K562 (cell line): ENCODE data around the gene ENO3. TPM values are rescaled to one million over a fixed set of nuclear protein-coding genes. Genes with fewer than 3 reads are reported as not detected.

Experiments used
- ATAC-seq: fragments of 200-7000 bp; cut with Tn5 transposase; 3 replicates; pipeline ENCODE4 v1.9.1; 2020; ENCODE audit warnings: moderate library complexity
- BruUV-seq: library from RNA; stranded (reverse); fragments of 400-500 nt; replicated peaks from 2 replicates; lab custom pipeline; 2021; lab: Mats Ljungman, UMichigan
- CTCF ChIA-PET: fragments of 300-600 bp; formaldehyde crosslinking; extraction: SDS; loops from one replicate; lab custom pipeline; 2021; ENCODE audit warnings: low intra/inter-chr PET ratio; lab: Yijun Ruan, JAX
- POLR2A ChIA-PET: fragments of 300-600, 350-650 bp; sonication (Branson Sonifier 250); formaldehyde crosslinking; extraction: SDS; loops from one replicate; lab custom pipeline; 2021; ENCODE audit warnings: antibody characterized with exemption, inconsistent platforms; lab: Yijun Ruan, JAX
- DNase-seq, 4 experiments: peaks; one replicate each; pipeline versions ENCODE4 v3.0.0 to v3.0.0-alpha.2; 2011 to 2018; ENCODE audit warnings: low spot score in 3 of 4, mixed read lengths in 3 of 4; ENCODE audit errors: extremely low read depth in 1 of 4
- FAIRE-seq: peaks from 2 replicates; lab custom pipeline; 2011; peaks lifted over from hg19 to GRCh38; lab: Jason Lieb, UNC
- H2AFZ ChIP-seq: 2 replicates; pipeline ENCODE4 v1.6.0; 2011; ENCODE audit warnings: low read depth, low read length, control low read depth, inconsistent platforms
- H3K27ac ChIP-seq: fragments of 200-600 bp; 3 replicates; pipeline ENCODE4 v1.8.0; 2011; ENCODE audit warnings: low read depth, mild to moderate bottlenecking, control low read depth, inconsistent platforms, low read length, moderate library complexity, mixed read lengths; ENCODE audit errors: extremely low read depth
- H3K27me3 ChIP-seq, 2 experiments: fragments of 300-600 bp in 1 of 2; 2 replicates in 1 of 2; 3 replicates in 1 of 2; pipeline versions ENCODE4 v1.6.0 to v1.8.0; 2011; ENCODE audit warnings: inconsistent platforms in 2 of 2, low read length in 2 of 2, mild to moderate bottlenecking in 1 of 2, mixed read lengths in 1 of 2, moderate library complexity in 1 of 2; ENCODE audit not compliant: control insufficient read depth in 2 of 2, insufficient read depth in 2 of 2
- H3K36me3 ChIP-seq: fragments of 300-600 bp; 3 replicates; pipeline ENCODE4 v1.8.0; 2011; ENCODE audit warnings: mild to moderate bottlenecking, low read length, inconsistent platforms; ENCODE audit not compliant: control insufficient read depth, insufficient read depth
- H3K4me1 ChIP-seq, 2 experiments: fragments of 200-600 bp in 1 of 2; replicated peaks in 1 of 2; 2 replicates in 1 of 2; 3 replicates in 1 of 2; pipeline versions ENCODE4 v1.5.1 to v1.8.0; 2011; ENCODE audit warnings: inconsistent platforms in 2 of 2, low read length in 2 of 2, mild to moderate bottlenecking in 1 of 2, mixed read lengths in 1 of 2, moderate library complexity in 1 of 2; ENCODE audit not compliant: control insufficient read depth in 2 of 2, insufficient read depth in 2 of 2
- H3K4me2 ChIP-seq: 2 replicates; pipeline ENCODE4 v1.6.1; 2011; ENCODE audit warnings: low read length, control low read depth, inconsistent platforms, mixed read lengths; ENCODE audit not compliant: insufficient read depth
- H3K4me3 ChIP-seq: fragments of 200-600 bp; sonication (generic), shearing (Covaris generic); 2 replicates; pipeline ENCODE4 v1.5.1; 2016; ENCODE audit warnings: control low read depth, inconsistent platforms
- H3K79me2 ChIP-seq: fragments of 200-600 bp; 3 replicates; pipeline ENCODE4 v1.8.0; 2011; ENCODE audit warnings: low read length, inconsistent platforms; ENCODE audit not compliant: control insufficient read depth, insufficient read depth
- H3K9ac ChIP-seq, 2 experiments: 2 replicates each; pipeline versions ENCODE4 v1.6.0 to v1.6.1; 2011; ENCODE audit warnings: low read depth in 2 of 2, low read length in 2 of 2, control low read depth in 1 of 2, inconsistent platforms in 1 of 2, mild to moderate bottlenecking in 1 of 2, mixed read lengths in 1 of 2; ENCODE audit not compliant: insufficient read depth in 1 of 2
- H3K9me1 ChIP-seq: one replicate; pipeline ENCODE4 v1.6.0; 2011; ENCODE audit warnings: inconsistent platforms, mild to moderate bottlenecking, low read length, moderate library complexity; ENCODE audit not compliant: control insufficient read depth, insufficient read depth
- H3K9me3 ChIP-seq: replicated peaks from 2 replicates; pipeline ENCODE4 v1.5.1; 2011; ENCODE audit warnings: low read depth, low read length, inconsistent platforms; ENCODE audit not compliant: control insufficient read depth, insufficient read depth
- H4K20me1 ChIP-seq: replicated peaks from 2 replicates; pipeline ENCODE4 v1.6.1; 2011; ENCODE audit warnings: low read length, inconsistent platforms, mixed read lengths; ENCODE audit not compliant: control insufficient read depth, insufficient read depth
- BCL6 ChIP-seq: fragments of 250-450 bp; sonication (Bioruptor Pico); IDR thresholded peaks from 2 replicates; pipeline ENCODE4 v1.4.0; 2020
- EP300 ChIP-seq: IDR thresholded peaks from 2 replicates; pipeline ENCODE4 v1.6.1; 2012; ENCODE audit warnings: low read length, improper control_type of control experiment
- FOXA3 ChIP-seq, 2 experiments: fragments of 450-650 bp in 1 of 2; sonication (generic) in 1 of 2; formaldehyde crosslinking; IDR thresholded peaks in 1 of 2; conservative IDR thresholded peaks in 1 of 2; 2 replicates each; pipeline versions ENCODE4 v1.4.0 to v1.8.0; 2020 to 2022; ENCODE audit warnings: mild to moderate bottlenecking in 2 of 2, missing genetic modification reagents in 1 of 2
- HBP1 ChIP-seq: fragments of 450-650 bp; formaldehyde crosslinking; IDR thresholded peaks from 2 replicates; pipeline ENCODE4 v1.4.0; 2022; ENCODE audit warnings: missing genetic modification characterization
- HMBOX1 ChIP-seq: sonication (generic); IDR thresholded peaks from 2 replicates; pipeline ENCODE4 v1.6.1; 2016
- MAZ ChIP-seq, 2 experiments: fragments of 450-650 bp in 1 of 2; sonication (generic) in 1 of 2; formaldehyde crosslinking; IDR thresholded peaks in 1 of 2; conservative IDR thresholded peaks in 1 of 2; 2 replicates each; pipeline versions ENCODE4 v1.4.0 to v1.5.0; 2020; ENCODE audit warnings: mild to moderate bottlenecking in 1 of 2, missing genetic modification reagents in 1 of 2
- MNT ChIP-seq, 2 experiments: fragments of 450-650 bp; conservative IDR thresholded peaks; 2 replicates each; pipeline ENCODE4 v1.6.1; 2017; ENCODE audit warnings: mild to moderate bottlenecking in 2 of 2, moderate library complexity in 2 of 2
- RB1 ChIP-seq: fragments of 450-650 bp; IDR thresholded peaks from 2 replicates; pipeline ENCODE4 v1.6.1; 2017; ENCODE audit warnings: low read depth, mild to moderate bottlenecking
- RNF2 ChIP-seq: sonication (generic); IDR thresholded peaks from 2 replicates; pipeline ENCODE4 v1.6.1; 2016
- TSC22D4 ChIP-seq: fragments of 450-650 bp; IDR thresholded peaks from 2 replicates; pipeline ENCODE4 v1.6.1; 2016; ENCODE audit warnings: missing genetic modification characterization, missing biosample characterization, control low read depth
- WHSC1 ChIP-seq: IDR thresholded peaks from one replicate; pipeline ENCODE4 v1.6.1; 2012; ENCODE audit warnings: low read length, control low read depth, inconsistent platforms
- ZNF174 ChIP-seq: fragments of 250-450 bp; sonication (Bioruptor Pico); IDR thresholded peaks from 2 replicates; pipeline ENCODE4 v1.4.0; 2020; ENCODE audit warnings: mild to moderate bottlenecking
- ZNF23 ChIP-seq: fragments of 250-450 bp; sonication (Bioruptor Pico); IDR thresholded peaks from 2 replicates; pipeline ENCODE4 v1.4.0; 2020; ENCODE audit warnings: mild to moderate bottlenecking
- WGBS: fragments of 100-300 bp; shearing (Covaris generic); methylation state at CpG from one replicate; pipeline ENCODE4 v1.1.6; 2016; ENCODE audit warnings: low coverage, mixed read lengths; ENCODE audit not compliant: insufficient coverage; ENCODE audit errors: missing lambda C conversion rate; 5-methylcytosine and 5-hydroxymethylcytosine counted together
- in situ Hi-C: fragments of 300-500 bp; cut with MboI; formaldehyde crosslinking; loops from 4 replicates; pipeline ENCODE4 v1.15.0; 2018; ENCODE audit warnings: inconsistent platforms, mixed read lengths
- intact Hi-C: fragments of 100-400 bp; cut with micrococcal nuclease; formaldehyde crosslinking; loops from 2 replicates; pipeline ENCODE4 v1.14.2; 2022
- polyA plus RNA-seq, 8 experiments: library from polyadenylated mRNA; depleted of rRNA in 4 of 8; stranded (reverse) in 5 of 8; unstranded in 3 of 8; fragments of >200 nt; fragmentation: Nextera tagmentation in 2 of 8; fragmentation: Illumina TruSeq in 1 of 8; extraction: Ambion mirVana in 2 of 8; extraction: Trizol in 1 of 8; gene quantifications; 2 replicates each; pipeline versions ENCODE4 v1.2.1 to v1.2.3, GENCODE V29; 2011 to 2014; ENCODE audit warnings: inconsistent platforms in 1 of 8, missing spikeins in 1 of 8
- total RNA-seq, 7 experiments: library from RNA; depleted of rRNA in 6 of 7; stranded (reverse); fragments of >200 nt in 6 of 7; fragmentation: Illumina TruSeq in 2 of 7; extraction: Trizol in 2 of 7; gene quantifications; 2 replicates each; pipeline versions ENCODE4 v1.2.1 to v1.2.3, GENCODE V29; 2011 to 2021; ENCODE audit warnings: low replicate concordance in 1 of 7
- TF ChIP-seq, protein P1 (sequence below): fragments of 450-650 bp; IDR thresholded peaks from 2 replicates; pipeline ENCODE4 v1.7.0; 2016; ENCODE audit warnings: borderline replicate concordance

The ENO3 gene
- total and polyA plus RNA-seq, 9 of the 15 experiments (the other 6 are each of a cell fraction or from before 2014, with no cell fraction given), result 5.7 to 17.2 (median 9.9) TPM

GRCh38 chr17:4947411-4948165, 3.3 kb upstream of the ENO3 start:
- Histone ChIP-seq H3K27ac (peak overlapping the region; percentile 98), H3K9me3 (no peaks in the 10 kb centered on the region), H3K4me1 (peaks cover 32 to 49% of the 10 kb centered on the region in 2 experiments), H3K9me1 (no peaks in the 10 kb centered on the region), H3K79me2 (peaks cover 75% of the 10 kb centered on the region), H3K4me2 (peak overlapping the region; percentile 93), H3K9ac (peak overlapping the region; percentile 94 to 97), H4K20me1 (peaks cover 22% of the 10 kb centered on the region), H3K4me3 (peak overlapping the region; percentile 97), H3K27me3 (no peaks in the 10 kb centered on the region), H2AFZ (no peak overlapping the region; the same call in 1 of the 2 replicates), H3K36me3 (peaks cover 53% of the 10 kb centered on the region)
- FAIRE-seq (no peak), DNase-seq (peak; percentile 61 to 68 (median 65)), ATAC-seq (peak; percentile 35)
- WGBS, result 4% methylated on average over 9 of the region's 56 CpGs
- no TSS peak for BruUV-seq
- intact Hi-C loops (no loop called here), in situ Hi-C loops (no loop called here)
- ChIA-PET CTCF (no interaction called here), POLR2A (interaction anchor here (0.6 to 4.7 kb wide), 5 partner anchors 7 to 49 kb away, joined by 3 to 21 read pairs (median 4); partner anchors contain the start of genes RNF167, SLC25A11 and SPAG7)
- no peak for TF ChIP-seq BCL6 (CRISPR knock-in tag)
- TF ChIP-seq TSC22D4 (tag), result no peak
- TF ChIP-seq FOXA3 (CRISPR knock-in tag; conservative IDR thresholded peaks at IDR 0.05 in 1 of 2, IDR thresholded peaks at IDR 0.05 in 1 of 2), result 0 out of 4 replicates have a peak, but pooled peaks of 1 of the 2 experiments have one; percentile 33
- peak in 1 of 2 experiments; percentile 67 for TF ChIP-seq MNT (conservative IDR thresholded peaks at IDR 0.05)
- TF ChIP-seq ZNF174, result no peak
- 0 out of 2 replicates have a peak, but pooled peaks have one; percentile 10 for TF ChIP-seq RB1
- no peak for TF ChIP-seq RNF2
- TF ChIP-seq HBP1, result no peak
- TF ChIP-seq MAZ (CRISPR knock-in tag; conservative IDR thresholded peaks at IDR 0.05 in 1 of 2, IDR thresholded peaks at IDR 0.05 in 1 of 2), result peak; percentile 57 to 77; a peak in 2 of 4 replicates
- no peak for TF ChIP-seq WHSC1
- no peak for TF ChIP-seq EP300
- TF ChIP-seq, protein P1, sequence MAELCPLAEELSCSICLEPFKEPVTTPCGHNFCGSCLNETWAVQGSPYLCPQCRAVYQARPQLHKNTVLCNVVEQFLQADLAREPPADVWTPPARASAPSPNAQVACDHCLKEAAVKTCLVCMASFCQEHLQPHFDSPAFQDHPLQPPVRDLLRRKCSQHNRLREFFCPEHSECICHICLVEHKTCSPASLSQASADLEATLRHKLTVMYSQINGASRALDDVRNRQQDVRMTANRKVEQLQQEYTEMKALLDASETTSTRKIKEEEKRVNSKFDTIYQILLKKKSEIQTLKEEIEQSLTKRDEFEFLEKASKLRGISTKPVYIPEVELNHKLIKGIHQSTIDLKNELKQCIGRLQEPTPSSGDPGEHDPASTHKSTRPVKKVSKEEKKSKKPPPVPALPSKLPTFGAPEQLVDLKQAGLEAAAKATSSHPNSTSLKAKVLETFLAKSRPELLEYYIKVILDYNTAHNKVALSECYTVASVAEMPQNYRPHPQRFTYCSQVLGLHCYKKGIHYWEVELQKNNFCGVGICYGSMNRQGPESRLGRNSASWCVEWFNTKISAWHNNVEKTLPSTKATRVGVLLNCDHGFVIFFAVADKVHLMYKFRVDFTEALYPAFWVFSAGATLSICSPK, result no peak
- TF ChIP-seq ZNF23 (CRISPR knock-in tag), result no peak
- no peak for TF ChIP-seq HMBOX1
